ENCODE measurements around the gene PSMA4. TPM values are rescaled to one million over a fixed set of nuclear protein-coding genes. Genes with fewer than 3 reads are reported as not detected.

Gene PSMA4
- total and polyA plus RNA-seq, 2 of the 8 experiments (the other 6 are each of a cell fraction or from before 2014, with no cell fraction given): 348 to 445 TPM

DNA sequence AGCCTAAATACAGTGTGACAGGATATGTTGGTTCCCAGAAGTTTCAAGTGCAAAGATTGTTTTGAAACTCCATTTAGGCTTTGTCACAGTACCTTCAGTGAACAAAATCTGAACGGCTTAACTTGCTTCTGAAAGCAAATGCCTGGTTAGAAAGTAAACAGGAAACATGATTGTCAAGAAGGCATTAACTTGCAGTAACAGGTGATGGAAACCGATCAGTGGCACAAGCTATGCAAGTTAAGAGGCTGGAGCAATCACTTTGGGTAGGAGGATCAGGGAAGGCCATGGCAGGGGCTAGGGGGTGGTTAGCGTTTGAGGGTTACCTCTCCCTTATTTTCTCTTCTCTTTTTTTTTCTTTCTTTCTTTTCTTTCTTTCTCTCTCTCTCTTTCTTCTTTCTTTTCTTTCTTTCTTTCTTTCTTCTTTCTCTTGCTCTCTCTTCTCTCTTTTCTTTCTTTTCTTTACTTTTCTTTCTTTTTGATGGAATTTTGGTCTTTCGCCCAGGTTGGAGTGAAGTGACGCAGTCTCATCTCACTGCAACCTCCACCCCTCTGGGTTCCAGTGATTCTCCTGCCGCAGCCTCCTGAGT lies 30.4 kb upstream of the PSMA4 start (continued):
- TF ChIP-seq, protein P1, sequence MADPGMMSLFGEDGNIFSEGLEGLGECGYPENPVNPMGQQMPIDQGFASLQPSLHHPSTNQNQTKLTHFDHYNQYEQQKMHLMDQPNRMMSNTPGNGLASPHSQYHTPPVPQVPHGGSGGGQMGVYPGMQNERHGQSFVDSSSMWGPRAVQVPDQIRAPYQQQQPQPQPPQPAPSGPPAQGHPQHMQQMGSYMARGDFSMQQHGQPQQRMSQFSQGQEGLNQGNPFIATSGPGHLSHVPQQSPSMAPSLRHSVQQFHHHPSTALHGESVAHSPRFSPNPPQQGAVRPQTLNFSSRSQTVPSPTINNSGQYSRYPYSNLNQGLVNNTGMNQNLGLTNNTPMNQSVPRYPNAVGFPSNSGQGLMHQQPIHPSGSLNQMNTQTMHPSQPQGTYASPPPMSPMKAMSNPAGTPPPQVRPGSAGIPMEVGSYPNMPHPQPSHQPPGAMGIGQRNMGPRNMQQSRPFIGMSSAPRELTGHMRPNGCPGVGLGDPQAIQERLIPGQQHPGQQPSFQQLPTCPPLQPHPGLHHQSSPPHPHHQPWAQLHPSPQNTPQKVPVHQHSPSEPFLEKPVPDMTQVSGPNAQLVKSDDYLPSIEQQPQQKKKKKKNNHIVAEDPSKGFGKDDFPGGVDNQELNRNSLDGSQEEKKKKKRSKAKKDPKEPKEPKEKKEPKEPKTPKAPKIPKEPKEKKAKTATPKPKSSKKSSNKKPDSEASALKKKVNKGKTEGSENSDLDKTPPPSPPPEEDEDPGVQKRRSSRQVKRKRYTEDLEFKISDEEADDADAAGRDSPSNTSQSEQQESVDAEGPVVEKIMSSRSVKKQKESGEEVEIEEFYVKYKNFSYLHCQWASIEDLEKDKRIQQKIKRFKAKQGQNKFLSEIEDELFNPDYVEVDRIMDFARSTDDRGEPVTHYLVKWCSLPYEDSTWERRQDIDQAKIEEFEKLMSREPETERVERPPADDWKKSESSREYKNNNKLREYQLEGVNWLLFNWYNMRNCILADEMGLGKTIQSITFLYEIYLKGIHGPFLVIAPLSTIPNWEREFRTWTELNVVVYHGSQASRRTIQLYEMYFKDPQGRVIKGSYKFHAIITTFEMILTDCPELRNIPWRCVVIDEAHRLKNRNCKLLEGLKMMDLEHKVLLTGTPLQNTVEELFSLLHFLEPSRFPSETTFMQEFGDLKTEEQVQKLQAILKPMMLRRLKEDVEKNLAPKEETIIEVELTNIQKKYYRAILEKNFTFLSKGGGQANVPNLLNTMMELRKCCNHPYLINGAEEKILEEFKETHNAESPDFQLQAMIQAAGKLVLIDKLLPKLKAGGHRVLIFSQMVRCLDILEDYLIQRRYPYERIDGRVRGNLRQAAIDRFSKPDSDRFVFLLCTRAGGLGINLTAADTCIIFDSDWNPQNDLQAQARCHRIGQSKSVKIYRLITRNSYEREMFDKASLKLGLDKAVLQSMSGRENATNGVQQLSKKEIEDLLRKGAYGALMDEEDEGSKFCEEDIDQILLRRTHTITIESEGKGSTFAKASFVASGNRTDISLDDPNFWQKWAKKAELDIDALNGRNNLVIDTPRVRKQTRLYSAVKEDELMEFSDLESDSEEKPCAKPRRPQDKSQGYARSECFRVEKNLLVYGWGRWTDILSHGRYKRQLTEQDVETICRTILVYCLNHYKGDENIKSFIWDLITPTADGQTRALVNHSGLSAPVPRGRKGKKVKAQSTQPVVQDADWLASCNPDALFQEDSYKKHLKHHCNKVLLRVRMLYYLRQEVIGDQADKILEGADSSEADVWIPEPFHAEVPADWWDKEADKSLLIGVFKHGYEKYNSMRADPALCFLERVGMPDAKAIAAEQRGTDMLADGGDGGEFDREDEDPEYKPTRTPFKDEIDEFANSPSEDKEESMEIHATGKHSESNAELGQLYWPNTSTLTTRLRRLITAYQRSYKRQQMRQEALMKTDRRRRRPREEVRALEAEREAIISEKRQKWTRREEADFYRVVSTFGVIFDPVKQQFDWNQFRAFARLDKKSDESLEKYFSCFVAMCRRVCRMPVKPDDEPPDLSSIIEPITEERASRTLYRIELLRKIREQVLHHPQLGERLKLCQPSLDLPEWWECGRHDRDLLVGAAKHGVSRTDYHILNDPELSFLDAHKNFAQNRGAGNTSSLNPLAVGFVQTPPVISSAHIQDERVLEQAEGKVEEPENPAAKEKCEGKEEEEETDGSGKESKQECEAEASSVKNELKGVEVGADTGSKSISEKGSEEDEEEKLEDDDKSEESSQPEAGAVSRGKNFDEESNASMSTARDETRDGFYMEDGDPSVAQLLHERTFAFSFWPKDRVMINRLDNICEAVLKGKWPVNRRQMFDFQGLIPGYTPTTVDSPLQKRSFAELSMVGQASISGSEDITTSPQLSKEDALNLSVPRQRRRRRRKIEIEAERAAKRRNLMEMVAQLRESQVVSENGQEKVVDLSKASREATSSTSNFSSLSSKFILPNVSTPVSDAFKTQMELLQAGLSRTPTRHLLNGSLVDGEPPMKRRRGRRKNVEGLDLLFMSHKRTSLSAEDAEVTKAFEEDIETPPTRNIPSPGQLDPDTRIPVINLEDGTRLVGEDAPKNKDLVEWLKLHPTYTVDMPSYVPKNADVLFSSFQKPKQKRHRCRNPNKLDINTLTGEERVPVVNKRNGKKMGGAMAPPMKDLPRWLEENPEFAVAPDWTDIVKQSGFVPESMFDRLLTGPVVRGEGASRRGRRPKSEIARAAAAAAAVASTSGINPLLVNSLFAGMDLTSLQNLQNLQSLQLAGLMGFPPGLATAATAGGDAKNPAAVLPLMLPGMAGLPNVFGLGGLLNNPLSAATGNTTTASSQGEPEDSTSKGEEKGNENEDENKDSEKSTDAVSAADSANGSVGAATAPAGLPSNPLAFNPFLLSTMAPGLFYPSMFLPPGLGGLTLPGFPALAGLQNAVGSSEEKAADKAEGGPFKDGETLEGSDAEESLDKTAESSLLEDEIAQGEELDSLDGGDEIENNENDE (IDR thresholded peaks at IDR 0.05; ENCODE audit: insufficient replicate concordance, low read length): no peak
- TF ChIP-seq BCL11A (IDR thresholded peaks at IDR 0.05; ENCODE audit: low read depth in 2 of 2, low read length in 2 of 2): no peak

Data from H1 (cell line).